Activated CD8-positive, alpha-beta T cell treated with anti-CD3 and anti-CD28 coated beads for 36 hours (primary cell): ENCODE measurements around the gene NIPBL. TPM values are rescaled to one million over a fixed set of nuclear protein-coding genes. Genes with fewer than 3 reads are reported as not detected.

Experiments used
- ATAC-seq: fragments of 200-7000 bp; cut with Tn5 transposase; one replicate; pipeline ENCODE4 v1.10.0; 2021; ENCODE audit warnings: mild to moderate bottlenecking, moderate library complexity
- CTCF ChIA-PET: fragments of 350-600 bp; sonication (Branson Sonifier 250); formaldehyde crosslinking; loops from one replicate; lab custom pipeline; 2021; ENCODE audit warnings: antibody characterized with exemption; lab: Charles Lee
- POLR2A ChIA-PET: fragments of 350-600 bp; sonication (Branson Sonifier 250); formaldehyde crosslinking; loops from one replicate; lab custom pipeline; 2021; ENCODE audit warnings: antibody characterized with exemption; lab: Charles Lee
- DNase-seq: peaks from one replicate; pipeline ENCODE4 v3.0.0-alpha.2; 2020
- H3K27ac Mint-ChIP-seq: one replicate; pipeline ENCODE4 v1.8.0; 2021; ENCODE audit warnings: mild to moderate bottlenecking, mixed read lengths
- H3K27me3 Mint-ChIP-seq: one replicate; pipeline ENCODE4 v1.8.0; 2021; ENCODE audit warnings: mixed read lengths
- H3K36me3 Mint-ChIP-seq: one replicate; pipeline ENCODE4 v1.8.0; 2021; ENCODE audit warnings: low read depth, mixed read lengths
- H3K4me1 Mint-ChIP-seq: one replicate; pipeline ENCODE4 v1.8.0; 2021; ENCODE audit warnings: low read depth, mixed read lengths
- H3K4me3 Mint-ChIP-seq: one replicate; pipeline ENCODE4 v1.8.0; 2021; ENCODE audit warnings: mild to moderate bottlenecking, moderate library complexity, mixed read lengths
- H3K9me3 Mint-ChIP-seq: one replicate; pipeline ENCODE4 v1.8.0; 2021; ENCODE audit warnings: mixed read lengths
- intact Hi-C: fragments of 100-400 bp; cut with micrococcal nuclease; formaldehyde crosslinking; loops from one replicate; pipeline ENCODE4 v1.10.0; 2022
- total RNA-seq, 2 experiments: library from RNA; stranded (reverse); gene quantifications; one replicate each; pipeline ENCODE4 v1.2.3, GENCODE V29; 2021
- TF ChIP-seq, protein P1 (sequence below): fragments of 200-600 bp; IDR thresholded peaks from one replicate; pipeline ENCODE4 v1.8.0; 2022; ENCODE audit warnings: antibody characterized with exemption, mild to moderate bottlenecking

The NIPBL gene
- total RNA-seq, 2 experiments from 2014 or later, result 39.6 to 40.2 TPM

GRCh38 chr5:37037840-37038239 lies 161.3 kb downstream of the NIPBL start:
- Mint-ChIP-seq H3K4me3 (no peak overlapping the region), H3K4me1 (peaks cover 3% of the 10 kb centered on the region), H3K36me3 (peaks cover 4% of the 10 kb centered on the region), H3K27me3 (no peaks in the 10 kb centered on the region), H3K9me3 (no peaks in the 10 kb centered on the region), H3K27ac (no peak overlapping the region)
- POLR2A ChIA-PET, result no interaction called here
- CTCF ChIA-PET, result no interaction called here
- intact Hi-C loops, result no loop called here
- TF ChIP-seq, protein P1, sequence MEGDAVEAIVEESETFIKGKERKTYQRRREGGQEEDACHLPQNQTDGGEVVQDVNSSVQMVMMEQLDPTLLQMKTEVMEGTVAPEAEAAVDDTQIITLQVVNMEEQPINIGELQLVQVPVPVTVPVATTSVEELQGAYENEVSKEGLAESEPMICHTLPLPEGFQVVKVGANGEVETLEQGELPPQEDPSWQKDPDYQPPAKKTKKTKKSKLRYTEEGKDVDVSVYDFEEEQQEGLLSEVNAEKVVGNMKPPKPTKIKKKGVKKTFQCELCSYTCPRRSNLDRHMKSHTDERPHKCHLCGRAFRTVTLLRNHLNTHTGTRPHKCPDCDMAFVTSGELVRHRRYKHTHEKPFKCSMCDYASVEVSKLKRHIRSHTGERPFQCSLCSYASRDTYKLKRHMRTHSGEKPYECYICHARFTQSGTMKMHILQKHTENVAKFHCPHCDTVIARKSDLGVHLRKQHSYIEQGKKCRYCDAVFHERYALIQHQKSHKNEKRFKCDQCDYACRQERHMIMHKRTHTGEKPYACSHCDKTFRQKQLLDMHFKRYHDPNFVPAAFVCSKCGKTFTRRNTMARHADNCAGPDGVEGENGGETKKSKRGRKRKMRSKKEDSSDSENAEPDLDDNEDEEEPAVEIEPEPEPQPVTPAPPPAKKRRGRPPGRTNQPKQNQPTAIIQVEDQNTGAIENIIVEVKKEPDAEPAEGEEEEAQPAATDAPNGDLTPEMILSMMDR, result no peak
- DNase-seq, result no peak
- ATAC-seq, result no peak

DNA sequence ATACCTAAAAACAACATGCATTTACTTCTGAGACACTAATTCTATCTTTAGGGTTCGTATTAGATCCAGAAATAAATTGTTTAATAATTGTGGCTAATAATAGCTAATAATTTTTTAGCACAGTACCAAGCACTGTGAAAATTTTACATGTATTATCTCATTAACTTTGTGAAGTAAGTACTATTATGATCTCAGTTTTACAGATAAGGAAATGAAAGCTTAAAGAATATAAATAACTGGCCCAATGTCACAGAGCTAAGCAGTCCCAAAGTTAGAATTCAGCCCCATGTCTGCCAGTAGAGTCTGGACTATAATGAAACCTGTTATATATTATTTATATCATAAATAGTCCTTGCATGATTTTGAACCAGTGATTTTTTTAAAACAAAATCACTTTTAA lies 163.3 kb downstream of the NIPBL start:
- no peaks in the 10 kb centered on the region for H3K27me3 Mint-ChIP-seq
- POLR2A ChIA-PET, result no interaction called here
- intact Hi-C loops, result no loop called here
- H3K4me1 Mint-ChIP-seq, result peaks cover 3% of the 10 kb centered on the region
- H3K9me3 Mint-ChIP-seq, result no peaks in the 10 kb centered on the region
- H3K27ac Mint-ChIP-seq, result no peak overlapping the region
- no peak overlapping the region for H3K4me3 Mint-ChIP-seq
- peaks cover 6% of the 10 kb centered on the region for H3K36me3 Mint-ChIP-seq
- DNase-seq (no peak), ATAC-seq (no peak)
- CTCF ChIA-PET, result interaction anchor here (0.6 to 0.7 kb wide), 2 partner anchors 10 to 165 kb away, joined by 3 to 4 read pairs; no protein-coding TSS in a partner anchor
- TF ChIP-seq, protein P1, result no peak

GRCh38 chr5:37043693-37044092 lies 167.1 kb downstream of the NIPBL start:
- H3K9me3 Mint-ChIP-seq, result no peaks in the 10 kb centered on the region
- H3K27ac Mint-ChIP-seq, result no peak overlapping the region
- H3K27me3 Mint-ChIP-seq, result no peaks in the 10 kb centered on the region
- TF ChIP-seq, protein P1, result no peak
- intact Hi-C loops, result no loop called here
- ATAC-seq (no peak), DNase-seq (no peak)
- CTCF ChIA-PET, result interaction anchor here (0.5 to 1.4 kb wide), 4 partner anchors 9 to 626 kb away, joined by 3 to 6 read pairs (median 4); no protein-coding TSS in a partner anchor
- no peaks in the 10 kb centered on the region for H3K4me1 Mint-ChIP-seq
- H3K4me3 Mint-ChIP-seq, result no peak overlapping the region
- H3K36me3 Mint-ChIP-seq, result peaks cover 8% of the 10 kb centered on the region
- POLR2A ChIA-PET, result no interaction called here

DNA sequence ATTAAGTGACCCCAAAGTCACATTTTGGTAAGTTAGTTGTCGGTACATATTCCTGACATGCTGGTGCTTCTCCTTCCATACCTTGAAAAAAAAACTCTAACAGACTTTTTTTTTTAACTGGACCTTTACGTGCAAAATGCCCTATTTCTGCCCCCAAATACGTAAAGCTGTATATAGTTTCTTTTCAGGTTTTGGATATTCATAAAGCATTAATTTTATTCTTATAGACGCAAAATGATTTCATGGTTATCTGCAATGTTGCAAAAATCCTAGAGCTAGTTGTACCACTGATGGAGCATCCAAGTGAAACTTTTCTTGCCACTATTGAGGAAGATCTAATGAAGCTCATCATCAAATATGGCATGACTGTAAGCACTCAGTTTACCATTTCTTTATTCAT lies 167.6 kb downstream of the NIPBL start:
- Mint-ChIP-seq H3K27ac (no peak overlapping the region), H3K4me3 (no peak overlapping the region), H3K9me3 (no peaks in the 10 kb centered on the region), H3K4me1 (no peaks in the 10 kb centered on the region), H3K36me3 (peaks cover 11% of the 10 kb centered on the region), H3K27me3 (no peaks in the 10 kb centered on the region)
- TF ChIP-seq, protein P1, result no peak
- DNase-seq (no peak), ATAC-seq (no peak)
- intact Hi-C loops, result no loop called here
- ChIA-PET CTCF (interaction anchor here (0.5 to 1.4 kb wide), 4 partner anchors 9 to 625 kb away, joined by 3 to 6 read pairs (median 4); no protein-coding TSS in a partner anchor), POLR2A (no interaction called here)

DNA sequence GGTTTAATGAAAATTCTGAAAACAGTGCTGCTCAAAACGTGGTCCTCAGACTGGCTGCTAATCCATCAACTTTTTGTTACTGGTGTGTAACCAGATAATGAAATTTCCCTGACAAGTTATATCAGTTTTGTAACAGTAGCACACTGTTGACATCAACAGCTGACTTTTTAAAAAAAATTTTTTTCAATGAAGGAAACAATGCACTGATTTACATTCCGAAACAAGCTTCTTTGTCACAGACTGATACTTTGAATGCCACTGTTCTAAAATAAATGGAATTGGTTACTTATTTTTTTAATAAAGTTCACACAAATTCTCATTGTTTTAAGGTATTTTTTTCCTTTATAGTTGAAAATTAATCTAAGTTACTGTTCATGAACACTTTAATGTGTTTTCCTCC lies 169.1 kb downstream of the NIPBL start:
- TF ChIP-seq, protein P1, result no peak
- no peak overlapping the region for H3K27ac Mint-ChIP-seq
- intact Hi-C loops, result no loop called here
- DNase-seq (no peak), ATAC-seq (no peak)
- CTCF ChIA-PET, result interaction anchor here (0.7 to 1.1 kb wide), 3 partner anchors 9 to 307 kb away, joined by 3 read pairs; no protein-coding TSS in a partner anchor
- no peaks in the 10 kb centered on the region for H3K27me3 Mint-ChIP-seq
- no peaks in the 10 kb centered on the region for H3K9me3 Mint-ChIP-seq
- POLR2A ChIA-PET, result no interaction called here
- H3K36me3 Mint-ChIP-seq, result peaks cover 17% of the 10 kb centered on the region
- H3K4me3 Mint-ChIP-seq, result no peak overlapping the region
- no peaks in the 10 kb centered on the region for H3K4me1 Mint-ChIP-seq
